BE2C (cell line): ENCODE measurements around the gene TEKT3.

ENCODE experiments used
- DNase-seq: peaks from one replicate; pipeline ENCODE4 v3.0.0-alpha.2; 2020
- H3K27me3 ChIP-seq: fragments of 250-450 bp; sonication (Bioruptor Pico); 2 replicates; pipeline ENCODE4 v1.5.1; 2020; ENCODE audit warnings: mild to moderate bottlenecking
- H3K36me3 ChIP-seq: fragments of 250-450 bp; sonication (Bioruptor Pico); 2 replicates; pipeline ENCODE4 v1.5.1; 2020; ENCODE audit warnings: mild to moderate bottlenecking
- H3K4me1 ChIP-seq: fragments of 250-450 bp; sonication (Bioruptor Pico); 2 replicates; pipeline ENCODE4 v1.5.1; 2020
- H3K4me3 ChIP-seq: 2 replicates; pipeline ENCODE4 v1.5.1; 2011; ENCODE audit warnings: low read depth, low read length
- H3K9me3 ChIP-seq: fragments of 250-450 bp; sonication (Bioruptor Pico); 2 replicates; pipeline ENCODE4 v1.5.1; 2020
- CTCF ChIP-seq: IDR thresholded peaks from 2 replicates; pipeline ENCODE4 v1.5.1; 2012; ENCODE audit warnings: mild to moderate bottlenecking, low read depth, low read length

Gene TEKT3

DNA sequence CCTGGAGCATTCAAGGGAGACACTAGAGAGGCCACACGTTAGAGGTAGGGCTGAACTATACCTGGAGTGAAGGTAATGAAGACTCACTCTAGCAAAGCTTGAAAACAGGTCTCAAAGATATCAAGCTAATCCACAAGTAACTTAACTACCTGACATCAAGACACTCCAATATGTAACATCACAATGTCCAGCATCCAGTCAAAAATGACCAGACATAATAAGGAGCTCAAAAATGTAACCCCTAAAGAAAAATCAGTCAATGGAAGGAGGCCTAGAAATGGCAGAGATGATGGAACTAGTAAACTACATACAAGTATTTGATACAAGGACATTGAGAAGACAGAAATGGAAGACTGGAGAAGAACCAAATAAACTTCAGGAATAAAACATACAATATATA lies 6.0 kb downstream of the TEKT3 start:
- DNase-seq: no peak
- H3K9me3 ChIP-seq: no peaks in the 10 kb centered on the region
- H3K27me3 ChIP-seq: no peaks in the 10 kb centered on the region
- no peak overlapping the region for H3K4me3 ChIP-seq
- no peak for TF ChIP-seq CTCF
- no peaks in the 10 kb centered on the region for H3K36me3 ChIP-seq
- no peaks in the 10 kb centered on the region for H3K4me1 ChIP-seq

GRCh38 chr17:15334266-15334665 lies 7.1 kb downstream of the TEKT3 start:
- Histone ChIP-seq H3K27me3 (no peaks in the 10 kb centered on the region), H3K4me1 (no peaks in the 10 kb centered on the region), H3K9me3 (no peaks in the 10 kb centered on the region), H3K36me3 (no peaks in the 10 kb centered on the region), H3K4me3 (no peak overlapping the region)
- no peak for TF ChIP-seq CTCF
- no peak for DNase-seq

- DNase-seq: no peak
- H3K4me3 ChIP-seq: no peak overlapping the region
- H3K36me3 ChIP-seq: no peaks in the 10 kb centered on the region
- no peaks in the 10 kb centered on the region for H3K9me3 ChIP-seq
- no peaks in the 10 kb centered on the region for H3K4me1 ChIP-seq
- H3K27me3 ChIP-seq: no peaks in the 10 kb centered on the region
- no peak for TF ChIP-seq CTCF
These were observed 9.1 kb downstream of the TEKT3 start for GRCh38 chr17:15332338-15332737.

- Histone ChIP-seq H3K27me3 (no peaks in the 10 kb centered on the region), H3K4me1 (no peaks in the 10 kb centered on the region), H3K4me3 (no peak overlapping the region), H3K36me3 (no peaks in the 10 kb centered on the region), H3K9me3 (no peaks in the 10 kb centered on the region)
- TF ChIP-seq CTCF: no peak
- no peak for DNase-seq
These were observed 18.3 kb downstream of the TEKT3 start for GRCh38 chr17:15323131-15323530.

GRCh38 chr17:15321556-15322251 lies 19.7 kb downstream of the TEKT3 start:
- Histone ChIP-seq H3K4me3 (no peak overlapping the region), H3K9me3 (no peaks in the 10 kb centered on the region), H3K4me1 (no peaks in the 10 kb centered on the region), H3K27me3 (no peaks in the 10 kb centered on the region), H3K36me3 (no peaks in the 10 kb centered on the region)
- TF ChIP-seq CTCF: no peak
- DNase-seq: no peak

DNA sequence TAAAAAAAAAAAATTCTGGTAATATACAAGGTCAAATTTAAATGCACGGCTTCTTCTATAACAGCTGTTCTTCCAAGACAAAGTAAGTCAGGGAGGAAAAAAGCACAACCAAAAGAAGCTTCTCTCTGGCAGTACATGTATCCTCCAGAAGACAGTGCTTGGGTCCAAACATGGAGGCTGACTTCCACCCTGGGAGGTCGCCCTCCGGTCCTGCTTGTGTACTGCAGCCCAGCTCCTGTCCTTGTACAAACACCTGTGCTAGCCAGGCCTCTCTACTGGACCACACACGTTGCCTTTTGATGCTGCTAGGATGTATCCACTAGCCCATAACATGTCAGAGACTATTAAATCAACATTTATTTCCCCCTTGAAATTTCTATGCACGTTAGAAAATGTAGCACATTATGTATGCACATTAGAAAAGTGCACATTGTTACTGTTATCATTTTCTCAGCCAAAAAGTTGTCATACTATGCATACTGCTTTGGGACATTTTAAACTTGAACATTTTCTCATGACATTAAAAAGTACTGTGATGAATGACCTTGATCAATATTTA lies 21.9 kb downstream of the TEKT3 start:
- Histone ChIP-seq H3K9me3 (no peaks in the 10 kb centered on the region), H3K4me3 (no peak overlapping the region), H3K27me3 (no peaks in the 10 kb centered on the region), H3K36me3 (no peaks in the 10 kb centered on the region), H3K4me1 (no peaks in the 10 kb centered on the region)
- DNase-seq: no peak
- TF ChIP-seq CTCF: no peak
